ENCODE measurements around the gene UNC45A. TPM values are rescaled to one million over a fixed set of nuclear protein-coding genes. Genes with fewer than 3 reads are reported as not detected.

The UNC45A gene
- total RNA-seq, 1 donor from 2014 or later: 102 TPM

GRCh38 chr15:90994059-90994416 is 59.0 kb downstream of the UNC45A start:
- H3K27ac Mint-ChIP-seq (ENCODE audit: unreplicated experiment): peak overlapping the region; percentile 86
- peak overlapping the region; percentile 99 for H3K4me3 Mint-ChIP-seq (ENCODE audit: unreplicated experiment)
- H3K4me1 Mint-ChIP-seq (ENCODE audit: unreplicated experiment): peaks cover 15% of the 10 kb centered on the region
- TF ChIP-seq CTCF (IDR thresholded peaks at IDR 0.05; ENCODE audit: unreplicated experiment): no peak
- H3K9me3 Mint-ChIP-seq (ENCODE audit: unreplicated experiment): no peaks in the 10 kb centered on the region
- peaks cover 8% of the 10 kb centered on the region for H3K27me3 Mint-ChIP-seq (ENCODE audit: unreplicated experiment)
- DNase-seq (ENCODE audit: low spot score): peak; percentile 31
- H3K36me3 Mint-ChIP-seq (ENCODE audit: low read depth, unreplicated experiment): peaks cover 12% of the 10 kb centered on the region

- Mint-ChIP-seq H3K9me3 (ENCODE audit: unreplicated experiment) (no peaks in the 10 kb centered on the region), H3K36me3 (ENCODE audit: low read depth, unreplicated experiment) (peaks cover 16% of the 10 kb centered on the region), H3K27me3 (ENCODE audit: unreplicated experiment) (peaks cover 8% of the 10 kb centered on the region), H3K27ac (ENCODE audit: unreplicated experiment) (peak within 1 kb of the TSS; percentile 95), H3K4me1 (ENCODE audit: unreplicated experiment) (peaks cover 15% of the 10 kb centered on the region), H3K4me3 (ENCODE audit: unreplicated experiment) (peak within 1 kb of the TSS; percentile 99)
- DNase-seq (ENCODE audit: low spot score): peak; percentile 98
- no peak for TF ChIP-seq CTCF (IDR thresholded peaks at IDR 0.05; ENCODE audit: unreplicated experiment)
Measured at GRCh38 chr15:90994417-90995311, 59.6 kb downstream of the UNC45A start, which contains the start of gene PRC1. TSS of gene PRC1 (minus strand) at chr15:90994535. CDS start at chr15:90994417, 118 bp downstream.

GRCh38 chr15:90998737-90999136 is 63.7 kb downstream of the UNC45A start:
- Mint-ChIP-seq H3K36me3 (ENCODE audit: low read depth, unreplicated experiment) (peaks cover 36% of the 10 kb centered on the region), H3K4me3 (ENCODE audit: unreplicated experiment) (no peak overlapping the region), H3K9me3 (ENCODE audit: unreplicated experiment) (no peaks in the 10 kb centered on the region), H3K27ac (ENCODE audit: unreplicated experiment) (no peak overlapping the region), H3K4me1 (ENCODE audit: unreplicated experiment) (peaks cover 11% of the 10 kb centered on the region), H3K27me3 (ENCODE audit: unreplicated experiment) (peaks cover 8% of the 10 kb centered on the region)
- no peak for DNase-seq (ENCODE audit: low spot score)
- TF ChIP-seq CTCF (IDR thresholded peaks at IDR 0.05; ENCODE audit: unreplicated experiment): no peak

GRCh38 chr15:91001209-91001608 is 66.1 kb downstream of the UNC45A start:
- H3K27ac Mint-ChIP-seq (ENCODE audit: unreplicated experiment): no peak overlapping the region
- H3K9me3 Mint-ChIP-seq (ENCODE audit: unreplicated experiment): no peaks in the 10 kb centered on the region
- H3K4me3 Mint-ChIP-seq (ENCODE audit: unreplicated experiment): no peak overlapping the region
- peaks cover 41% of the 10 kb centered on the region for H3K36me3 Mint-ChIP-seq (ENCODE audit: low read depth, unreplicated experiment)
- peaks cover 3% of the 10 kb centered on the region for H3K27me3 Mint-ChIP-seq (ENCODE audit: unreplicated experiment)
- H3K4me1 Mint-ChIP-seq (ENCODE audit: unreplicated experiment): no peaks in the 10 kb centered on the region
- no peak for TF ChIP-seq CTCF (IDR thresholded peaks at IDR 0.05; ENCODE audit: unreplicated experiment)
- no peak for DNase-seq (ENCODE audit: low spot score)

Other genes starting within 250 kb of the UNC45A start
- gene BLM, start 217.9 kb upstream of the UNC45A start, total RNA-seq (ENCODE audit: unreplicated experiment): 11.5 TPM
- 143 TPM for gene FURIN, start 66.7 kb upstream of the UNC45A start, total RNA-seq (ENCODE audit: unreplicated experiment)
- gene FES, start 50.8 kb upstream of the UNC45A start, total RNA-seq (ENCODE audit: unreplicated experiment): 56.3 TPM
- 72.2 TPM for gene MAN2A2, start 32.0 kb upstream of the UNC45A start, total RNA-seq (ENCODE audit: unreplicated experiment)
- gene HDDC3, start 2.7 kb upstream of the UNC45A start, total RNA-seq (ENCODE audit: unreplicated experiment): 14.5 TPM
- 5.2 TPM for gene RCCD1, start 19.6 kb downstream of the UNC45A start, total RNA-seq (ENCODE audit: unreplicated experiment)
- gene PRC1, start 59.2 kb downstream of the UNC45A start, total RNA-seq (ENCODE audit: unreplicated experiment): 19.5 TPM
- gene VPS33B, start 87.3 kb downstream of the UNC45A start, total RNA-seq (ENCODE audit: unreplicated experiment): 16.0 TPM
- 0.26 TPM for gene SV2B, start 165.0 kb downstream of the UNC45A start, total RNA-seq (ENCODE audit: unreplicated experiment)

Measured in endothelial cell (in vitro differentiated cells).